Measurements from ENCODE around the gene OR4F17. TPM values are rescaled to one million over a fixed set of nuclear protein-coding genes. Genes with fewer than 3 reads are reported as not detected.
"Not testable (repeated sequence)": the region's sequence is repeated elsewhere in the genome, so short reads cannot be mapped to it uniquely, and the experiment has no call there.

The OR4F17 gene
- total RNA-seq, 1 experiment from 2014 or later: not detected

- H4K91ac ChIP-seq (ENCODE audit: insufficient read length, low read depth, low read length); H2BK5ac ChIP-seq (ENCODE audit: insufficient read length, low read length); H3K4me1 ChIP-seq (ENCODE audit: insufficient read depth, low read length); H4K20me1 ChIP-seq (ENCODE audit: control insufficient read depth, insufficient read depth, insufficient read length); H3K23ac ChIP-seq (ENCODE audit: insufficient read length, low read depth, low read length); H3K79me2 ChIP-seq (ENCODE audit: insufficient read depth, low read length); H2BK120ac ChIP-seq (ENCODE audit: low read depth, low read length, poor library complexity, severe bottlenecking); H3K4ac ChIP-seq (ENCODE audit: low read depth, low read length); H3K4me1 Mint-ChIP-seq; H3K23me2 ChIP-seq (ENCODE audit: insufficient read length, low read depth, low read length, poor library complexity, severe bottlenecking); H4K5ac ChIP-seq (ENCODE audit: insufficient read length, low read depth, low read length); H2BK12ac ChIP-seq (ENCODE audit: insufficient read length, low read depth, low read length); H3T11ph ChIP-seq (ENCODE audit: low read length); H3K18ac ChIP-seq (ENCODE audit: insufficient read length, low read depth, low read length); H3K79me1 ChIP-seq (ENCODE audit: insufficient read depth, low read depth, low read length, poor library complexity, severe bottlenecking); H3K9ac ChIP-seq (ENCODE audit: extremely low read depth, insufficient read length, low read length); H2AK5ac ChIP-seq (ENCODE audit: insufficient read length, low read length); H3K36me3 Mint-ChIP-seq (ENCODE audit: insufficient read depth in 1 of 3, low read depth in 3 of 3); H3K4me3 Mint-ChIP-seq; H2BK20ac ChIP-seq (ENCODE audit: low read depth, low read length, poor library complexity, severe bottlenecking); H3K56ac ChIP-seq (ENCODE audit: insufficient read length, low read depth, low read length); H3K27me3 ChIP-seq (ENCODE audit: insufficient read depth, low read length); H3K27ac ChIP-seq (ENCODE audit: insufficient read length, low read depth, low read length); H3K9me3 Mint-ChIP-seq; H3K27ac Mint-ChIP-seq; H3K9me3 ChIP-seq (ENCODE audit: control insufficient read depth, low read depth, low read length); H3K4me2 ChIP-seq (ENCODE audit: insufficient read depth, insufficient read length, low read length); H2BK15ac ChIP-seq (ENCODE audit: low read depth, low read length); H4K8ac ChIP-seq (replicated peaks; ENCODE audit: insufficient read length, low read depth, low read length); DNase-seq; H3K14ac ChIP-seq (ENCODE audit: insufficient read depth, low read length); H2AFZ ChIP-seq (ENCODE audit: low read length); H3K27me3 Mint-ChIP-seq (ENCODE audit: low read depth): not testable (repeated sequence)
- no CpG with 5 or more reads among the region's 5 CpGs for WGBS (ENCODE audit: extremely low coverage, insufficient read length, low lambda C conversion rate)
Observed at GRCh38 chr19:120443-121140, 13.7 kb downstream of the OR4F17 start.

Other genes starting within 250 kb of the OR4F17 start
- 143 and 152 TPM in 2 replicates for gene PLPP2, start 184.3 kb downstream of the OR4F17 start, total RNA-seq (2021)
- 60.5 TPM in 2 replicates for gene MIER2, start 237.7 kb downstream of the OR4F17 start, total RNA-seq (2021)

Data from H9 (cell line).